Adipocyte (in vitro differentiated cells): ENCODE data around the gene SNAP91.
"Not testable (repeated sequence)": the region's sequence is repeated elsewhere in the genome, so short reads cannot be mapped to it uniquely, and the experiment has no call there.

ENCODE experiments used
- DNase-seq: peaks from one replicate; pipeline ENCODE4 v3.0.0-alpha.2; 2015; ENCODE audit warnings: low read depth
- H3K27me3 ChIP-seq: replicated peaks from 2 replicates; pipeline ENCODE4 v1.7.0; 2013; ENCODE audit warnings: mild to moderate bottlenecking, low read length, moderate library complexity; ENCODE audit not compliant: control insufficient read depth, insufficient read depth
- H3K36me3 ChIP-seq: 2 replicates; pipeline ENCODE4 v1.7.0; 2013; ENCODE audit warnings: low read length, mild to moderate bottlenecking, moderate library complexity; ENCODE audit not compliant: control insufficient read depth, insufficient read depth, severe bottlenecking
- H3K4me1 ChIP-seq: 2 replicates; pipeline ENCODE4 v1.7.0; 2013; ENCODE audit warnings: mild to moderate bottlenecking, low read length, moderate library complexity; ENCODE audit not compliant: control insufficient read depth, insufficient read depth
- H3K4me3 ChIP-seq: 2 replicates; pipeline ENCODE4 v1.7.0; 2013; ENCODE audit warnings: mild to moderate bottlenecking, low read length, moderate library complexity
- H3K9ac ChIP-seq: 2 replicates; pipeline ENCODE4 v1.7.0; 2013; ENCODE audit warnings: mild to moderate bottlenecking, low read length, moderate library complexity
- H3K9me3 ChIP-seq: 2 replicates; pipeline ENCODE4 v1.7.0; 2013; ENCODE audit warnings: mild to moderate bottlenecking, low read length, moderate library complexity; ENCODE audit not compliant: control insufficient read depth

SNAP91 gene

DNA sequence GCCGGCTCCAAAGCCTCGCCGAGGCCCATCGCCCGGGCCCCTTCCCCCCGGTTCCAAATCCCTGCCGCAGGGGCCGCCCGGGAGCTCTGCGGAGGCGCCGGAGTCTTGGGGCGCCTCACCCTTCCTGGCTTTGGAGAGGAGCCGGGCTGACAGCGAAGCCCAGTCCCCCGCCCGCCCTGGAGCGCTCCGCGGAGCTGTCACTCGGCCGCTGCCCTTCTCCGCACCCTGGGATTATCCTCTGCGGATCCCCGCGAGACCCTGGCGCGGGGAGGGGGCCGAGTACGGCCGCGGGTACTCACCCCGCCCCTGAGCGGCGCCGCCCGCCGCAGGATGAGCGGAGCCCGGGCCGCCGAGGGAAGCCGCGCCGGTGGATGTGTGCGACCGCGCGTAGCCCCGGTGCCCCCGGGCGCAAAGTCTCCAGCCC lies 343 bp downstream of the SNAP91 start:
- H3K9ac ChIP-seq, result no peak overlapping the region
- peak; percentile 38 for DNase-seq
- H3K4me3 ChIP-seq, result peak overlapping the region; percentile 73
- no peaks in the 10 kb centered on the region for H3K4me1 ChIP-seq
- H3K9me3 ChIP-seq, result peaks cover 27% of the 10 kb centered on the region
- H3K27me3 ChIP-seq, result peaks cover 28% of the 10 kb centered on the region
- no peaks in the 10 kb centered on the region for H3K36me3 ChIP-seq

DNA sequence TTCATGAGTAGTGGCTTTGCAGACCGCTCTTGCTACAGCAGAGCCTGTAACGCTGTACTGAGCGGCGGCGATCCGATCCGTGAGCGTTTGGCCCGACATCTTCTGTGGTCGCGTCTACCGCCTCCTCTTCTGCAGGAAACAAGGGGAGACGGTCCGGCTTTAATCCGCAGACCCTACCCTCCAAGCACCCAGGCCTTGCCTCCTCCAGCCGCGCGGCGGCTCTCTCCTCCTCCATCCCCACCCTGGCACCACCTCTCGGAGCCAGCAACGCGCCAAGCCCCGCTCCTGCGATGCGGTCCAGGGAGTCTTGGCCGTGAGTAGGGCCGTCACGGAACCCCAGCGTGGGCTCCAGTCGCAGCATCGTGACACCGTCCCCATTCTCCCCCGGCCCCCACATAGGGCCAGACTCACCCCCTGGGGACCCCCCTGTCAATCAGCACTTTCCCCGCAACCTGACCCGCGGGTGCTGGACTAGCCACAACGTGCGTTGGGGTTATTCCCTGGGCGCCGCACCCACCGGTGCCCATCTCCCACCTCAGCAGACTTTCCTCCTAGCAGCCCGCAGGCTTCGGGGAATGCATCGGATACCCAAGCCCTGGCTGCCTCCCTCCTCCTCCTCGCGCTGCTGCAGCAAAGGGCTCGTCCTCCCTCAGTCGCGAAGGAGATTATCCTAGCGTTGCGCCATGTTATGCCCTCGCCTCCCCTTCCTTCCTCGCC lies 914 bp downstream of the SNAP91 start:
- H3K4me3 ChIP-seq, result peak overlapping the region; percentile 73
- H3K9ac ChIP-seq, result no peak overlapping the region
- H3K9me3 ChIP-seq, result peaks cover 27% of the 10 kb centered on the region
- no peaks in the 10 kb centered on the region for H3K4me1 ChIP-seq
- peaks cover 28% of the 10 kb centered on the region for H3K27me3 ChIP-seq
- H3K36me3 ChIP-seq, result no peaks in the 10 kb centered on the region
- DNase-seq, result no peak

DNA sequence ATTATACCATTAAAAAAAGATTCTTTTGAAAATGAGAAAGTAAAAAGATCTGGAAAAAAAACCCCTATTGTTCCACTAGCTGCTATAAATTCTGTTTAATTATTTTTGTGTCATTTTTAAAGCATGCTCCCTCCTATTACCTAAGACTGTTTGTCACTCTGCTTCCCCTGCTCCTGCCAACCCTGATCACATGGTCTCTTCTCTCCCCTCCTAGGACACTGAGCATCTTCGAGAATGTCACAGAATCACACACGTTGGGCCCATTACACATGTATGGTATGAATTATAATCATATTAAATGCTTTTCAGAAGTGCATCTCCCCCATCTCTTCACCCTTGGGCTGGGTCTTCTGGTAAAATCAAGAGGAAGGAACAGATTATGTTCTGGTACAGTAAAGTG lies 6.2 kb downstream of the SNAP91 start:
- Histone ChIP-seq H3K9ac (no peak overlapping the region), H3K36me3 (no peaks in the 10 kb centered on the region), H3K9me3 (no peaks in the 10 kb centered on the region), H3K4me3 (no peak overlapping the region), H3K27me3 (peaks cover 9% of the 10 kb centered on the region), H3K4me1 (no peaks in the 10 kb centered on the region)
- DNase-seq, result no peak

DNA sequence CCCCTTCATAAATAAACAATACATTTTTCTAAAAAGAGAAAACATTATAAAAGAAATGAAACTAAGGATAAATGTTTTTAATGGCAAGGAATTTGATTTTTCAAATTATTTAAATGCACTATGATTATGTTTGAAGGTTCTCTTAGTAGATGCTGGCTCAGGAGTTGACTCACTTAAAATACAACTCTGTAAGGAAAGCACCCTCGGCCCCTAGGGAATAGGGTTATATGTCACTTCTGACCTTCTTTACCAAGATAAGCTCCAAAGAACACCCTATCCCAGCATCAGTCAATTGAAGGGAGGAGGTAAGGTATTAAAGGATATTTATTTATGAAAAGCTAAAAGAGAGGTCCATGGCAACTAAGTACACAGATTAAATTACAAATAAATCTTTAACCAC lies 6.8 kb downstream of the SNAP91 start:
- Histone ChIP-seq H3K9ac (no peak overlapping the region), H3K27me3 (peaks cover 2% of the 10 kb centered on the region), H3K4me1 (no peaks in the 10 kb centered on the region), H3K4me3 (no peak overlapping the region), H3K36me3 (no peaks in the 10 kb centered on the region), H3K9me3 (no peaks in the 10 kb centered on the region)
- DNase-seq, result no peak

DNA sequence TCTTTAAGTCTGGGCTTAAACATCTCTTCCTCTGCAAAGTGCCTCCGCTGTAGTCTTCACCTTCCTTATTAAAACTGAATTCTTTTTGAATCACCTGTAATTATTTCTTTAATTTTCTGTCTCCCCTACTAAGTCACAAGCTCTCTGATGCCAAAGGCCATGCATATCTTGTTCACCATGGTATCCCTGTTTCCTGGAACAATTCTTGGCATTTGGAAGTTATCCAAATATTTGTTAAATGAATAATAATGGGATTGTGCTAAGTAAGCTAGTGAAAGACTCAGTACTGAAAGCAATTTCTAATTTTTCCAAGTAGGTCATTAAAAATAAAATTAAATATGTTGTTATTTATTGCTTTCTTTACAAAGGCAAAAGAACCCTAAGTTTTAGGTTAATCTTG lies 12.2 kb downstream of the SNAP91 start:
- DNase-seq, result no peak
- H3K9ac ChIP-seq, result no peak overlapping the region
- no peaks in the 10 kb centered on the region for H3K27me3 ChIP-seq
- no peaks in the 10 kb centered on the region for H3K4me1 ChIP-seq
- no peak overlapping the region for H3K4me3 ChIP-seq
- peaks cover 9% of the 10 kb centered on the region for H3K9me3 ChIP-seq
- no peaks in the 10 kb centered on the region for H3K36me3 ChIP-seq

DNA sequence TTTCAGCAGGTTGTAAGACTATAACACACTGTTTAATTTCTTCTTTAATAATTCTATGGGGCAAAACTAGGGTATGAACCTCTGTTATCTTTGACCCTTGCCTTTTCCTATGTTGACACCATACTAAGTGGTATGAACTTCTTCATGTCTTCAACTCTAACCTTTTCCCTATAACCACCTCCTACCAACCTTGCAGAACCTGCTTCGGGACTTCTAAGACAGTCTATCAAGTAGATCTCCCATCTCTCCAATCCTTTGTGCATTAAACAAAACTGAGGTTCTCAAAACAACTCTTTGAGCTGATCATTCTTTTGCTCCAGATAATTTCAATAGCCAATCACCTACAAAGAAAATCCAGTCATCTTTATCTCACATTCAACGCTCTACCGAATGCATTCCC lies 23.4 kb downstream of the SNAP91 start:
- Histone ChIP-seq H3K4me1 (no peaks in the 10 kb centered on the region), H3K27me3 (no peaks in the 10 kb centered on the region), H3K36me3 (no peaks in the 10 kb centered on the region), H3K9ac (no peak overlapping the region), H3K9me3 (no peaks in the 10 kb centered on the region), H3K4me3 (no peak overlapping the region)
- DNase-seq, result no peak

DNA sequence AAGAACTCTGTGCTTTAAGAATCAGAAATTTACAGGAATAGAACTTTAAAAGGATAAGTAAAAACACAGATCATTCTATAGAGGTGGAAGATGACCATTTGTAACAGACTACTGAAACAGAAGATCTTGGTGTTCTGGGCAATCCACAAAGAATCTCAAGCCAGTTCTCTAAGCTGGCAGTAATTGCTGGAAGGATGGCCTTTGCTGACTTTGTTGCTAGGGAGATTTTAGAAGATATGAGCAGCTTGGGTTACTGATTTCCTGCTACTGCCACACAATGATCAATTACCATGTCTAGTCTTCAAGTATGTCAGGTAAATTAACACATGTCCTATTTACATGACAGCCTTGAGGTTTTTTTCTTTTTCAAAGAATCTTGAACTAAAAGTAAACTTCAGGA lies 31.1 kb downstream of the SNAP91 start:
- no peak overlapping the region for H3K4me3 ChIP-seq
- no peaks in the 10 kb centered on the region for H3K36me3 ChIP-seq
- no peaks in the 10 kb centered on the region for H3K27me3 ChIP-seq
- H3K9me3 ChIP-seq, result no peaks in the 10 kb centered on the region
- no peak overlapping the region for H3K9ac ChIP-seq
- no peaks in the 10 kb centered on the region for H3K4me1 ChIP-seq
- DNase-seq, result no peak

DNA sequence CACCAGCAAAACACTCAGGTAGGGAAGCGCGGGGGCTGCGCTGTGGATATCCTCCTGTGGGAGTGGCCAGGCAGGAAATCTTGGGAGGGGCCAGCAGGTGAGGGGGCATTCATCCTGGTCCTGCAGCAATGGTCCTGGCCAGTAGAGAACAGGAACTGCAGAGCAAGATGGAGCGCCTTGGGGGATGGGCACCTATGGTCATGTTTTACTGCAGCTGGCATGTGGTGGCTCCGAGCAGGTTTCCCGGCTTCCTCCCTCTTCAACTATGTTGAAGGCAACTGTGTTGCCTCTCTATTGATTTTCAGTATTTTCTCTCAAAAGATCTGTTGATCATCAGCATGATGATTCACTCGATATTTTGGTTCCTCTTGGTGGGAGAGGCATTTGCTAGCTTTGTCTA lies 70.9 kb downstream of the SNAP91 start:
- no peak for DNase-seq
- no peaks in the 10 kb centered on the region for H3K4me1 ChIP-seq
- H3K4me3 ChIP-seq, result no peak overlapping the region
- H3K27me3 ChIP-seq, result no peaks in the 10 kb centered on the region
- no peaks in the 10 kb centered on the region for H3K36me3 ChIP-seq
- no peak overlapping the region for H3K9ac ChIP-seq
- H3K9me3 ChIP-seq, result peaks cover 7% of the 10 kb centered on the region

DNA sequence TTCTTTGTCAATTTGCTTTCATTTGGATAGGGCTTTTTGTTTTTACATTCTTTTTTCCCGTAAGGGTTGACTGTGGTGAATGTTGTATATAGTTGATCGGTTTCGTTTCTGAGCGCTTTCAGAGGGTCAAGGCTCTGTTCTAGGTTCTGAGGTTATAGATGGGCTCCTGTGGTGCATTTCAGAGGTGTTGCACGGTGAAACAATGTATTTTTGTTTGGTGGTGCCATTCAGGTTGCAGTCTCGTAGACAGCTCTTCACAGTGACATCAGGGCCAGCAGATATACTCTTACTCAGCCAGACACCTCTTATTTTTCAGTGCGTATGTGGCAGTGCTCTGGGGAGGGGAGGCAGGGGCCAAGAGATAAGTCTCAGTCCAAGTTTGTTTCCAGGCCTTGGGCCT lies 72.1 kb downstream of the SNAP91 start:
- no peaks in the 10 kb centered on the region for H3K4me1 ChIP-seq
- no peaks in the 10 kb centered on the region for H3K27me3 ChIP-seq
- no peak overlapping the region for H3K9ac ChIP-seq
- no peak for DNase-seq
- no peaks in the 10 kb centered on the region for H3K36me3 ChIP-seq
- peaks cover 7% of the 10 kb centered on the region for H3K9me3 ChIP-seq
- no peak overlapping the region for H3K4me3 ChIP-seq

DNA sequence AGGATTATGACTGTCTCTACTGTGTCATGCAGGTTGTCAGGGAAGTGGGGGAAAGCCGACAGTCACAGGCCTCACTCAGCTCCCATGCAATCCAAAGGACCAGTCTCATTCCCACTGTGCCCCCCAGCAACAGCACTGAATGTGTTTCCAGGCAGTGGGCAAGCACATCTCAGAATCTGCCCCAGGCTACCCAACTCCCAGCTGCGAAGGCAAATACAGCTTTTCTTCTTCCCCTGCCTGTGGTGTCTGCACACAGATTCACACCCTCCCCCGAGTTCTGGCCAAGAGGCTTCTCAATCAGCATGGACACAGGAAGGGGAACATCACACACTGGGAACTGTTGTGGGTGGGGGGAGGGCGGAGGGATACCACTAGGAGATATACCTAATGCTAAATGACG lies 75.3 kb downstream of the SNAP91 start:
- no peaks in the 10 kb centered on the region for H3K36me3 ChIP-seq
- no peaks in the 10 kb centered on the region for H3K27me3 ChIP-seq
- no peak for DNase-seq
- no peak overlapping the region for H3K4me3 ChIP-seq
- peaks cover 7% of the 10 kb centered on the region for H3K9me3 ChIP-seq
- H3K4me1 ChIP-seq, result no peaks in the 10 kb centered on the region
- no peak overlapping the region for H3K9ac ChIP-seq

DNA sequence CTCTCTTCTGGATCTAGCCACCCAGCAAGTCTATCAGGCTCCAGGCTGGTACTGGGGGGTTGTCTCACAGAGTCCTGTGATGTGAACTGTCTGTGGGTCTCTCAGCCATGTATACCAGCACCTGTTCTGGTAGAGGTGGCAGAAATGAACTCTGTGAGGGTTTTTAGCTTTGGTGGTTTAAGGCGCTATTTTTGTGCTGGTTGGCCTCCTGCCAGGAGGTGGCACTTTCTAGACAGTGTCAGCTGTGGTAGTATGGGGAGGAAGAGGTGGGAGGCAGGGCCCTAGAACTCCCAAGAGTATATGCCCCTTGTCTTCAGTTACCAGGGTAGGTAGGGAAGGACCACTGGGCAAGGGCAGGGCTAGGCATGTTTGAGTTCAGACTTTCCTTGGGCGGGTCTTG lies 75.8 kb downstream of the SNAP91 start:
- Histone ChIP-seq H3K9me3 (peaks cover 7% of the 10 kb centered on the region), H3K9ac (no peak overlapping the region), H3K4me1 (no peaks in the 10 kb centered on the region), H3K36me3 (no peaks in the 10 kb centered on the region), H3K27me3 (no peaks in the 10 kb centered on the region), H3K4me3 (no peak overlapping the region)
- no peak for DNase-seq

DNA sequence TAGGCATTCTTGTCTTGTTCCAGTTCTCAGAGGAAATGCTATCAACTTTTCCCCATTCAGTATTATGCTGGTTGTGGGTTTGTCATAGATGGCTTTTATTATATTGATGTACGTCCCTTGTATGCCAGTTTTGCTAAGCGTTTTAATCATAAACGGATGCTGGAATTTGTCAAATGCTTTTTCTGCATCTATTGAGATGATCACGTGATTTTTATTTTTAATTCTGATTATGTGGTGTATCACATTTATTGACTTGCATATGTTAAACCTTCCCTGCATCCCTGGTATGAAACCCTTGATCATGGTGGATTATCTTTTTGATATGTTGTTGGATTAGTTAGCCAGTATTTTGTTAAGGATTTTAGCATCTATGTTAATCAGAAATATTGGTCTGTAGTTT lies 79.0 kb downstream of the SNAP91 start:
- H3K9me3 ChIP-seq, H3K4me3 ChIP-seq, H3K4me1 ChIP-seq, DNase-seq, H3K27me3 ChIP-seq, H3K36me3 ChIP-seq, H3K9ac ChIP-seq: not testable (repeated sequence)
